ENCODE results near the gene NR2E1. TPM values are rescaled to one million over a fixed set of nuclear protein-coding genes. Genes with fewer than 3 reads are reported as not detected.
A peak's percentile ranks its signal among the peaks of the same experiment; 100 is the strongest.

NR2E1 gene
- total and polyA plus RNA-seq, 2 experiments from 2014 or later, result not detected

- Histone ChIP-seq H3K27ac (no peak overlapping the region), H3K9me2 (ENCODE audit: insufficient read depth) (no peaks in the 10 kb centered on the region), H3K4me3 (no peak overlapping the region), H3K9me3 (ENCODE audit: low read depth) (no peaks in the 10 kb centered on the region), H3K27me3 (replicated peaks; ENCODE audit: insufficient read depth) (peaks cover 100% of the 10 kb centered on the region), H3K9ac (no peak overlapping the region), H2AFZ (no peak overlapping the region), H3K4me1 (ENCODE audit: insufficient read depth) (no peaks in the 10 kb centered on the region), H3K4me2 (ENCODE audit: unreplicated experiment) (no peak overlapping the region), H3K36me3 (ENCODE audit: low read depth) (no peaks in the 10 kb centered on the region), H4K20me1 (ENCODE audit: insufficient read depth) (no peaks in the 10 kb centered on the region), H3F3A (ENCODE audit: insufficient read depth) (no peaks in the 10 kb centered on the region), H3K79me2 (ENCODE audit: insufficient read depth) (no peaks in the 10 kb centered on the region)
- TF ChIP-seq EZH2phosphoT487 (IDR thresholded peaks at IDR 0.05; ENCODE audit: insufficient read depth, low read depth) (no peak), EZH2 (IDR thresholded peaks at IDR 0.05; ENCODE audit: insufficient read depth, poor library complexity, severe bottlenecking) (no peak)
- 14 to 19% methylated on average over 3 of the region's 3 CpGs for whole genome bisulfite sequencing, 2 experiments (ENCODE audit: low coverage in 1 of 2, low lambda C conversion rate in 2 of 2, missing lambda C conversion rate in 2 of 2)
- no peak for DNase-seq
- in situ Hi-C loops (cut with MboI), result no loop called here
These were observed 4.0 kb upstream of the NR2E1 start for GRCh38 chr6:108161724-108162282.

GRCh38 chr6:108163267-108163643 is 2.6 kb upstream of the NR2E1 start:
- H3K9me3 ChIP-seq (ENCODE audit: low read depth), result no peaks in the 10 kb centered on the region
- WGBS, 2 experiments (ENCODE audit: low coverage in 1 of 2, low lambda C conversion rate in 2 of 2, missing lambda C conversion rate in 2 of 2), result 1 to 3% methylated on average over 6 of the region's 6 CpGs
- no peak for TF ChIP-seq EZH2phosphoT487 (IDR thresholded peaks at IDR 0.05; ENCODE audit: insufficient read depth, low read depth)
- TF ChIP-seq EZH2 (IDR thresholded peaks at IDR 0.05; ENCODE audit: insufficient read depth, poor library complexity, severe bottlenecking), result no peak
- H3K36me3 ChIP-seq (ENCODE audit: low read depth), result no peaks in the 10 kb centered on the region
- no peaks in the 10 kb centered on the region for H3K79me2 ChIP-seq (ENCODE audit: insufficient read depth)
- H3K27me3 ChIP-seq (replicated peaks; ENCODE audit: insufficient read depth), result peaks cover 100% of the 10 kb centered on the region
- H3F3A ChIP-seq (ENCODE audit: insufficient read depth), result no peaks in the 10 kb centered on the region
- H3K9ac ChIP-seq, result no peak overlapping the region
- H3K4me2 ChIP-seq (ENCODE audit: unreplicated experiment), result no peak overlapping the region
- no peak overlapping the region for H3K4me3 ChIP-seq
- H2AFZ ChIP-seq, result no peak overlapping the region
- H3K27ac ChIP-seq, result no peak overlapping the region
- H4K20me1 ChIP-seq (ENCODE audit: insufficient read depth), result no peaks in the 10 kb centered on the region
- no peak for DNase-seq
- in situ Hi-C loops (cut with MboI), result no loop called here
- no peaks in the 10 kb centered on the region for H3K4me1 ChIP-seq (ENCODE audit: insufficient read depth)
- no peaks in the 10 kb centered on the region for H3K9me2 ChIP-seq (ENCODE audit: insufficient read depth)

GRCh38 chr6:108163644-108164542 is 1.9 kb upstream of the NR2E1 start:
- H3K9ac ChIP-seq, result no peak overlapping the region
- no peaks in the 10 kb centered on the region for H3K79me2 ChIP-seq (ENCODE audit: insufficient read depth)
- H3K4me1 ChIP-seq (ENCODE audit: insufficient read depth), result no peaks in the 10 kb centered on the region
- H4K20me1 ChIP-seq (ENCODE audit: insufficient read depth), result no peaks in the 10 kb centered on the region
- TF ChIP-seq EZH2phosphoT487 (IDR thresholded peaks at IDR 0.05; ENCODE audit: insufficient read depth, low read depth), result peak; percentile 27; the same call in 1 of the 2 replicates
- peak; percentile 81 for TF ChIP-seq EZH2 (IDR thresholded peaks at IDR 0.05; ENCODE audit: insufficient read depth, poor library complexity, severe bottlenecking)
- no peak overlapping the region for H2AFZ ChIP-seq
- H3K9me2 ChIP-seq (ENCODE audit: insufficient read depth), result no peaks in the 10 kb centered on the region
- no peaks in the 10 kb centered on the region for H3F3A ChIP-seq (ENCODE audit: insufficient read depth)
- H3K4me3 ChIP-seq, result no peak overlapping the region
- peak; percentile 10 for DNase-seq
- no peaks in the 10 kb centered on the region for H3K9me3 ChIP-seq (ENCODE audit: low read depth)
- WGBS, 2 experiments (ENCODE audit: low coverage in 1 of 2, low lambda C conversion rate in 2 of 2, missing lambda C conversion rate in 2 of 2), result 1 to 3% methylated on average over 41 of the region's 41 CpGs
- no peak overlapping the region for H3K4me2 ChIP-seq (ENCODE audit: unreplicated experiment)
- no peaks in the 10 kb centered on the region for H3K36me3 ChIP-seq (ENCODE audit: low read depth)
- H3K27me3 ChIP-seq (replicated peaks; ENCODE audit: insufficient read depth), result peaks cover 100% of the 10 kb centered on the region
- in situ Hi-C loops (cut with MboI), result no loop called here
- H3K27ac ChIP-seq, result no peak overlapping the region

DNA sequence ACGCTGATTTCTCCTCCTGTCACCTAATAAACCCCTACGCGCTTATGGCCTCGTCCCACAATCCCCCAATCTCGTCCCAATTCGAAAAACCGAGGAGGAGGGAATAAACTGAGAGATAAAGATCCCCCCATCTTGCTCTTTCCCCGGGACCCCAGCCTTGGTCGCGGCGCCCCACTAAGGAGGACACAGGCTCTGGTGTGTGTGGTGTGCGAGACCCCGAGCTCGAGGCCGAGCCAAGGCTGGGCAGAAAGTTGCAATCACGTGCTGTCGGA is 1.3 kb upstream of the NR2E1 start:
- no peaks in the 10 kb centered on the region for H3K4me1 ChIP-seq (ENCODE audit: insufficient read depth)
- H2AFZ ChIP-seq, result no peak overlapping the region
- no peak for DNase-seq
- no peaks in the 10 kb centered on the region for H4K20me1 ChIP-seq (ENCODE audit: insufficient read depth)
- no peak overlapping the region for H3K27ac ChIP-seq
- in situ Hi-C loops (cut with MboI), result no loop called here
- TF ChIP-seq EZH2 (IDR thresholded peaks at IDR 0.05; ENCODE audit: insufficient read depth, poor library complexity, severe bottlenecking) (peak; percentile 48), EZH2phosphoT487 (IDR thresholded peaks at IDR 0.05; ENCODE audit: insufficient read depth, low read depth) (no peak; the same call in 1 of the 2 replicates)
- no peaks in the 10 kb centered on the region for H3K79me2 ChIP-seq (ENCODE audit: insufficient read depth)
- WGBS, 2 experiments (ENCODE audit: low coverage in 1 of 2, low lambda C conversion rate in 2 of 2, missing lambda C conversion rate in 2 of 2), result 1 to 2% methylated on average over 16 to 17 of the region's 17 CpGs
- no peak overlapping the region for H3K4me3 ChIP-seq
- no peak overlapping the region for H3K9ac ChIP-seq
- no peak overlapping the region for H3K4me2 ChIP-seq (ENCODE audit: unreplicated experiment)
- no peaks in the 10 kb centered on the region for H3F3A ChIP-seq (ENCODE audit: insufficient read depth)
- no peaks in the 10 kb centered on the region for H3K9me3 ChIP-seq (ENCODE audit: low read depth)
- H3K27me3 ChIP-seq (replicated peaks; ENCODE audit: insufficient read depth), result peaks cover 100% of the 10 kb centered on the region
- no peaks in the 10 kb centered on the region for H3K36me3 ChIP-seq (ENCODE audit: low read depth)
- no peaks in the 10 kb centered on the region for H3K9me2 ChIP-seq (ENCODE audit: insufficient read depth)
